ENCODE results near the gene PIWIL4. TPM values are rescaled to one million over a fixed set of nuclear protein-coding genes. Genes with fewer than 3 reads are reported as not detected.

PIWIL4 gene
- total RNA-seq, 1 experiment from 2014 or later: 3.4 TPM

DNA sequence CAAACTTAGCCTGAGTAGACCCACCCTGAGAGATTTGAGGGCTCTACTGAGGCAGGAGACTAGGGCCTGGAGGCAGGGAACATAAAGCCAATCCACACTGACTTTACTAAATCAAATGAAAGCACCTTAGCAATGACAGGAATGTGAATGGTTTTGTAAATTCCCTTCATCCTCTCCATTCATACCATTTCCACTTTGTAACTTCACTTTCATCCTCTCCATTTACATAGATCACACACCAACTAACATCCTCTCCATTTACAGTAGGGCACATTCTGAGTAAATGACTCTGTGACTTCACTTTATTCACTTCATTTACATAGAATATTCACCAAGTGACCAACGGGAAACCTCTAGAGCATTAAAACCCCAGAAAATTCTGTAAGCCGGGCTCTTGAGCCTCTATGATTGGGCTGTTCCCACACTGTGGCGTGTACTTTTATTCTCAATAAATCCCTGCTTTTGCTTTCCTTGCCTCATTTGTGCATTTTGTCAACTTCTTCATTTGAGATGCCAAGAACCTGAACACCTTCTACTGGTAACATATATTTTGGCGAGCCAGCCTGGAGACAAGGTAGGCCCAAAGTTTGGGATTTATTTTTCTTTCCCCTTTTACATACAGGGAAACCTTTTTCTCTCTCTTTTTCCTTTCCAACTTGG is 82.9 kb downstream of the PIWIL4 start:
- H3K9me3 Mint-ChIP-seq (ENCODE audit: unreplicated experiment): no peaks in the 10 kb centered on the region
- intact Hi-C loops (cut with micrococcal nuclease; ENCODE audit: unreplicated experiment): loop anchor here (1.0 kb wide), 1 partner anchor 15 kb away; no protein-coding TSS in a partner anchor
- H3K4me1 ChIP-seq: peaks cover 13% of the 10 kb centered on the region
- H3K9me3 ChIP-seq: no peaks in the 10 kb centered on the region
- H3K36me3 ChIP-seq (ENCODE audit: control insufficient read depth, insufficient read depth, low read length): no peaks in the 10 kb centered on the region
- peaks cover 30% of the 10 kb centered on the region for H3K4me1 Mint-ChIP-seq (ENCODE audit: low read depth, unreplicated experiment)
- no peaks in the 10 kb centered on the region for H3K27me3 Mint-ChIP-seq (ENCODE audit: insufficient read depth, unreplicated experiment)
- no peaks in the 10 kb centered on the region for H3K27me3 ChIP-seq (replicated peaks; ENCODE audit: control insufficient read depth, insufficient read depth, low read length)
- H3K27ac Mint-ChIP-seq (ENCODE audit: unreplicated experiment): no peak overlapping the region
- ChIA-PET CTCF (no interaction called here), POLR2A (no interaction called here)
- BruUV-seq (replicated peaks): no TSS peak
- DNase-seq: no peak
- TF ChIP-seq, protein P1, sequence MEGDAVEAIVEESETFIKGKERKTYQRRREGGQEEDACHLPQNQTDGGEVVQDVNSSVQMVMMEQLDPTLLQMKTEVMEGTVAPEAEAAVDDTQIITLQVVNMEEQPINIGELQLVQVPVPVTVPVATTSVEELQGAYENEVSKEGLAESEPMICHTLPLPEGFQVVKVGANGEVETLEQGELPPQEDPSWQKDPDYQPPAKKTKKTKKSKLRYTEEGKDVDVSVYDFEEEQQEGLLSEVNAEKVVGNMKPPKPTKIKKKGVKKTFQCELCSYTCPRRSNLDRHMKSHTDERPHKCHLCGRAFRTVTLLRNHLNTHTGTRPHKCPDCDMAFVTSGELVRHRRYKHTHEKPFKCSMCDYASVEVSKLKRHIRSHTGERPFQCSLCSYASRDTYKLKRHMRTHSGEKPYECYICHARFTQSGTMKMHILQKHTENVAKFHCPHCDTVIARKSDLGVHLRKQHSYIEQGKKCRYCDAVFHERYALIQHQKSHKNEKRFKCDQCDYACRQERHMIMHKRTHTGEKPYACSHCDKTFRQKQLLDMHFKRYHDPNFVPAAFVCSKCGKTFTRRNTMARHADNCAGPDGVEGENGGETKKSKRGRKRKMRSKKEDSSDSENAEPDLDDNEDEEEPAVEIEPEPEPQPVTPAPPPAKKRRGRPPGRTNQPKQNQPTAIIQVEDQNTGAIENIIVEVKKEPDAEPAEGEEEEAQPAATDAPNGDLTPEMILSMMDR (IDR thresholded peaks at IDR 0.05; ENCODE audit: insufficient read depth in 1 of 2, low read depth in 1 of 2, low read length in 1 of 2, severe bottlenecking in 1 of 2, unreplicated experiment in 1 of 2): no peak
- H3K4me3 Mint-ChIP-seq (ENCODE audit: unreplicated experiment): no peak overlapping the region
- no peaks in the 10 kb centered on the region for H3K36me3 Mint-ChIP-seq (ENCODE audit: insufficient read depth, unreplicated experiment)
- H3K4me3 ChIP-seq (ENCODE audit: low read depth, low read length): no peak overlapping the region

DNA sequence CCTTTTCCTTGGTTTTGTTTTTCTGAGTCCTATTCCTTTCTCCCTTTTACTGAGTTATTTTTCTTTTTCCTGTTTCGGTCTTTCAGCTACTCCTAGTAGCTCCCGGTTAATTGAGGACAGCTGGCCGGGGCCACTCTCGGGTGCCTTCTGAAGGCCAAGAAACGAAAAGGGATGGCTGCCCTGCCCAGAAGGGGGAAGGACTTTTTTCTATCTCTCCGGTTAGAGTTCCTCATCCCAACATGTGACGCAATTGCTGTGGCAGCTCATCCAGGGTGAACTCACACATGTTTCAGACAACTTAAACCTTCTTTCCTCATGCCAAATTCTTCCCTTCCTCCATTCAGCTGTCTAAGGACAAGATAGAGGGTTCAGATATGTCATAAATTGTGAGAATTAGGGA is 83.6 kb downstream of the PIWIL4 start:
- peaks cover 17% of the 10 kb centered on the region for H3K4me1 ChIP-seq
- Mint-ChIP-seq H3K36me3 (ENCODE audit: insufficient read depth, unreplicated experiment) (no peaks in the 10 kb centered on the region), H3K4me3 (ENCODE audit: unreplicated experiment) (no peak overlapping the region)

DNA sequence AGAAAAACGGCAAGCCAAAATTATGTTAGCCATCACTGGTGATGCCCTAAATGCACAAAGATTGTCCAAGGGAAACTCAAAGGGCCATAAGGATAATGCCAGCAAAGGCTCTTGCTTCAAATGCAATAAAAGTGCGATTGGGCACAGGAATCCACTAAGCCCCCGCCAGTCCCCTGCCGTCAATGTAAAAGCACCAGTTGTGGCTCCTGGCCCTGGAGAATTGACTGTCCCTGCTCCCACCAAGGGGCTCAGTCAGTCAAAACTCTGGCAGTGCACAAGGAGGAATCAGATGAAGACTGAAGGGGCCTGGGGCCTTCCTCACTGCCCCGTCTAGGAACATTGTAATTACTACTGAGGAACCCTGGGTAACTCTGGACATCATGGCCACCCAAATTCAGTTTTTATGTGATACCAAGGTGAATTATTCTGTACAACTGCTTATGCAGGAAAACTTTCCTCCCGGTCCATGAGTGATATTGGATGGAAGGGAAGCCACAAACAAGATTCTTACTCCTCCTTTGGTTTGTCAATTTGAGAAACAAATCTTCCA is 85.6 kb downstream of the PIWIL4 start:
- POLR2A ChIA-PET: no interaction called here

More for the DNA sequence above, 83.6 kb downstream of the PIWIL4 start:
- POLR2A ChIA-PET: no interaction called here
- H3K9me3 ChIP-seq: no peaks in the 10 kb centered on the region
- intact Hi-C loops (cut with micrococcal nuclease; ENCODE audit: unreplicated experiment): loop anchor here (1.0 kb wide), 1 partner anchor 15 kb away; no protein-coding TSS in a partner anchor
- TF ChIP-seq, protein P1 (IDR thresholded peaks at IDR 0.05; ENCODE audit: insufficient read depth in 1 of 2, low read depth in 1 of 2, low read length in 1 of 2, severe bottlenecking in 1 of 2, unreplicated experiment in 1 of 2): no peak
- no peaks in the 10 kb centered on the region for H3K27me3 ChIP-seq (replicated peaks; ENCODE audit: control insufficient read depth, insufficient read depth, low read length)
- TSS peak; percentile 80 for BruUV-seq (replicated peaks)
- H3K36me3 ChIP-seq (ENCODE audit: control insufficient read depth, insufficient read depth, low read length): no peaks in the 10 kb centered on the region
- no peak overlapping the region for H3K4me3 ChIP-seq (ENCODE audit: low read depth, low read length)
- Mint-ChIP-seq H3K27ac (ENCODE audit: unreplicated experiment) (peak overlapping the region; percentile 4), H3K27me3 (ENCODE audit: insufficient read depth, unreplicated experiment) (no peaks in the 10 kb centered on the region), H3K9me3 (ENCODE audit: unreplicated experiment) (no peaks in the 10 kb centered on the region), H3K4me1 (ENCODE audit: low read depth, unreplicated experiment) (peaks cover 24% of the 10 kb centered on the region)
- CTCF ChIA-PET: no interaction called here
- no peak for DNase-seq

More for the DNA sequence above, 85.6 kb downstream of the PIWIL4 start:
- no peaks in the 10 kb centered on the region for H3K36me3 ChIP-seq (ENCODE audit: control insufficient read depth, insufficient read depth, low read length)
- no peaks in the 10 kb centered on the region for H3K9me3 ChIP-seq
- Mint-ChIP-seq H3K36me3 (ENCODE audit: insufficient read depth, unreplicated experiment) (no peaks in the 10 kb centered on the region), H3K9me3 (ENCODE audit: unreplicated experiment) (peaks cover 12% of the 10 kb centered on the region), H3K27me3 (ENCODE audit: insufficient read depth, unreplicated experiment) (no peaks in the 10 kb centered on the region), H3K4me3 (ENCODE audit: unreplicated experiment) (no peak overlapping the region), H3K4me1 (ENCODE audit: low read depth, unreplicated experiment) (peaks cover 30% of the 10 kb centered on the region), H3K27ac (ENCODE audit: unreplicated experiment) (no peak overlapping the region)
- peaks cover 38% of the 10 kb centered on the region for H3K4me1 ChIP-seq
- BruUV-seq (replicated peaks): no TSS peak
- CTCF ChIA-PET: no interaction called here
- intact Hi-C loops (cut with micrococcal nuclease; ENCODE audit: unreplicated experiment): no loop called here
- no peak overlapping the region for H3K4me3 ChIP-seq (ENCODE audit: low read depth, low read length)
- no peak for DNase-seq
- H3K27me3 ChIP-seq (replicated peaks; ENCODE audit: control insufficient read depth, insufficient read depth, low read length): no peaks in the 10 kb centered on the region
- TF ChIP-seq, protein P1 (IDR thresholded peaks at IDR 0.05; ENCODE audit: insufficient read depth in 1 of 2, low read depth in 1 of 2, low read length in 1 of 2, severe bottlenecking in 1 of 2, unreplicated experiment in 1 of 2): no peak

Measured in Caco-2 (cell line).